ENCODE data around the gene MGMT. TPM values are rescaled to one million over a fixed set of nuclear protein-coding genes. Genes with fewer than 3 reads are reported as not detected.

The MGMT gene
- total and polyA plus RNA-seq, 2 of the 4 experiments (the other 2 are of a cell fraction), result 11.5 to 17.8 TPM

GRCh38 chr10:129495698-129496097, 28.7 kb downstream of the MGMT start:
- peak; percentile 53; the same call in 1 of the 2 replicates for ATAC-seq (ENCODE audit: low read depth)
- dilution Hi-C loops (cut with HindIII; ENCODE audit: low sequenced_read_pairs, unreplicated experiment), result no loop called here

More at GRCh38 chr10:129495698-129496097, 28.7 kb downstream of the MGMT start:
- Histone ChIP-seq H3K36me3 (ENCODE audit: control insufficient read depth, insufficient read depth, low read length) (no peaks in the 10 kb centered on the region), H3K56ac (ENCODE audit: extremely low read depth, insufficient read depth, low read length) (no peak overlapping the region), H3K9me3 (ENCODE audit: control insufficient read depth, insufficient read depth, low read length) (peaks cover 18% of the 10 kb centered on the region), H4K91ac (ENCODE audit: insufficient read depth, low read depth, low read length) (no peak overlapping the region), H3K79me1 (ENCODE audit: low read depth in 1 of 2, low read length in 2 of 2) (peaks cover 0 to 6% of the 10 kb centered on the region in 2 experiments; a peak in 2 of 4 replicates), H3K4me3 (ENCODE audit: insufficient read depth, low read depth, low read length) (no peak overlapping the region), H3K18ac (ENCODE audit: low read depth, low read length) (no peak overlapping the region), H3K4ac (ENCODE audit: low read depth, low read length) (no peak overlapping the region), H2AFZ (replicated peaks; ENCODE audit: low read length, poor library complexity) (no peak overlapping the region), H3K27ac (ENCODE audit: insufficient read depth, low read length) (no peak overlapping the region), H2BK5ac (ENCODE audit: low read depth, low read length, poor library complexity, severe bottlenecking) (no peak overlapping the region), H2BK120ac (ENCODE audit: low read depth, low read length) (no peak overlapping the region), H3K9me1 (ENCODE audit: insufficient read depth, low read length) (0 out of 2 replicates have a peak, but pooled peaks cover 3% of the 10 kb centered on the region), H2BK15ac (ENCODE audit: low read depth, low read length) (no peak overlapping the region), H4K8ac (ENCODE audit: low read depth in 2 of 2, low read length in 2 of 2) (no peak overlapping the region), H3K14ac (replicated peaks; ENCODE audit: low read depth, low read length) (no peak overlapping the region), H3K23ac (ENCODE audit: low read depth, low read length) (no peak overlapping the region), H2AK9ac (replicated peaks; ENCODE audit: low read depth, low read length, poor library complexity) (no peak overlapping the region), H3K9ac (ENCODE audit: low read depth, low read length) (no peak overlapping the region), H4K5ac (ENCODE audit: low read depth, low read length) (no peak overlapping the region), H4K20me1 (ENCODE audit: insufficient read depth, low read length) (no peaks in the 10 kb centered on the region), H2BK20ac (ENCODE audit: low read depth, low read length) (no peak overlapping the region), H3K4me2 (ENCODE audit: low read depth, low read length) (no peak overlapping the region), H2AK5ac (ENCODE audit: low read depth, low read length) (no peak overlapping the region), H3K4me1 (ENCODE audit: control insufficient read depth, insufficient read depth, low read length) (peaks cover 2% of the 10 kb centered on the region; the same call in 1 of the 2 replicates), H3K27me3 (ENCODE audit: control insufficient read depth, insufficient read depth, low read length) (no peaks in the 10 kb centered on the region)
- intact Hi-C loops (cut with micrococcal nuclease), result no loop called here
- no peak for TF ChIP-seq USF2 (IDR thresholded peaks at IDR 0.05; ENCODE audit: low read depth, low read length)
- no peak for TF ChIP-seq FOS (IDR thresholded peaks at IDR 0.05; ENCODE audit: low read depth, low read length)
- no peak for TF ChIP-seq MAZ (IDR thresholded peaks at IDR 0.05; ENCODE audit: borderline replicate concordance, low read depth, low read length)
- no peak for TF ChIP-seq RFX5 (IDR thresholded peaks at IDR 0.05; ENCODE audit: low read depth, low read length)
- no peak for TF ChIP-seq CHD1 (IDR thresholded peaks at IDR 0.05; ENCODE audit: low read depth, low read length)
- TF ChIP-seq RAD21 (IDR thresholded peaks at IDR 0.05; ENCODE audit: low read length), result no peak
- TF ChIP-seq MAFK (IDR thresholded peaks at IDR 0.05; ENCODE audit: low read depth, low read length), result no peak
- TF ChIP-seq CEBPB (IDR thresholded peaks at IDR 0.05; ENCODE audit: low read depth, low read length), result no peak
- no peak for TF ChIP-seq RCOR1 (IDR thresholded peaks at IDR 0.05; ENCODE audit: insufficient replicate concordance, low read length)
- no peak for TF ChIP-seq BHLHE40 (IDR thresholded peaks at IDR 0.05; ENCODE audit: low read depth, low read length)
- DNase-seq, result no peak
- BruUV-seq (replicated peaks), result no TSS peak
- in situ Hi-C loops (cut with MboI; ENCODE audit: low sequenced_read_pairs), result no loop called here
- WGBS, 2 experiments (ENCODE audit: extremely low coverage in 2 of 2, insufficient read length in 1 of 2), result 25% methylated on average over 4 of the region's 8 CpGs; no CpG with 5 or more reads in 1 of the 2 experiments
- POLR2A ChIA-PET (ENCODE audit: unreplicated experiment), result no interaction called here
- CTCF ChIA-PET, result no interaction called here

Data from IMR-90 (cell line).